GM12878 (cell line): ENCODE data around the gene ANAPC5. TPM values are rescaled to one million over a fixed set of nuclear protein-coding genes. Genes with fewer than 3 reads are reported as not detected.
A peak's percentile ranks its signal among the peaks of the same experiment; 100 is the strongest.

Source experiments
- ATAC-seq: fragments of 200-7000 bp; cut with Tn5 transposase; 3 replicates; pipeline ENCODE4 v1.9.1; 2020; ENCODE audit warnings: mild to moderate bottlenecking, moderate library complexity
- BruUV-seq: library from RNA; stranded (reverse); fragments of 400-500 nt; replicated peaks from 2 replicates; lab custom pipeline; 2021; lab: Mats Ljungman, UMichigan
- CTCF ChIA-PET: fragments of 300-600 bp; sonication (Branson Sonifier 250); formaldehyde crosslinking; extraction: SDS; loops from one replicate; lab custom pipeline; 2021; ENCODE audit warnings: inconsistent platforms; lab: Yijun Ruan, JAX
- POLR2A ChIA-PET: fragments of 350-600 bp; formaldehyde crosslinking; extraction: SDS; loops from one replicate; lab custom pipeline; 2021; ENCODE audit warnings: inconsistent platforms; lab: Charles Lee
- RAD21 ChIA-PET: fragments of 300-600 bp; sonication (Branson Sonifier 250); formaldehyde crosslinking; loops from one replicate; lab custom pipeline; 2023; ENCODE audit warnings: antibody characterized with exemption; ENCODE audit not compliant: unreplicated experiment; lab: Charles Lee
- SMC1A ChIA-PET: fragments of 300-600 bp; sonication (Branson Sonifier 250); formaldehyde crosslinking; loops from one replicate; lab custom pipeline; 2023; ENCODE audit not compliant: unreplicated experiment, uncharacterized antibody; lab: Charles Lee
- DNase-seq: peaks from one replicate; pipeline ENCODE4 v3.0.0-alpha.2; 2011; ENCODE audit warnings: low read depth, low spot score
- FAIRE-seq: peaks from 3 replicates; lab custom pipeline; 2011; peaks lifted over from hg19 to GRCh38; lab: Jason Lieb, UNC
- H2AFZ ChIP-seq: 2 replicates; pipeline ENCODE4 v1.6.0; 2011; ENCODE audit warnings: low read depth, low read length, control low read depth; ENCODE audit not compliant: control insufficient read depth
- H3K27ac ChIP-seq: 2 replicates; pipeline ENCODE4 v1.5.1; 2011; ENCODE audit warnings: control low read depth; ENCODE audit not compliant: control insufficient read depth, insufficient read depth
- H3K27me3 ChIP-seq, 2 experiments: replicated peaks in 1 of 2; 2 replicates each; pipeline versions ENCODE4 v1.6.0 to v1.6.1; 2011; ENCODE audit warnings: low read length in 1 of 2; ENCODE audit not compliant: control insufficient read depth in 2 of 2, insufficient read depth in 2 of 2
- H3K36me3 ChIP-seq, 2 experiments: 2 replicates each; pipeline ENCODE4 v1.5.1; 2011; ENCODE audit warnings: low read length in 1 of 2; ENCODE audit not compliant: control insufficient read depth in 2 of 2, insufficient read depth in 2 of 2
- H3K4me1 ChIP-seq: 2 replicates; pipeline ENCODE4 v1.6.1; 2011; ENCODE audit warnings: mild to moderate bottlenecking, low read length, moderate library complexity, mixed read lengths; ENCODE audit not compliant: control insufficient read depth, insufficient read depth
- H3K4me2 ChIP-seq: 2 replicates; pipeline ENCODE4 v1.6.0; 2011; ENCODE audit warnings: control low read depth; ENCODE audit not compliant: control insufficient read depth, insufficient read depth
- H3K4me3 ChIP-seq: fragments of 200-600 bp; sonication (generic); 2 replicates; pipeline ENCODE4 v1.5.1; 2016
- H3K79me2 ChIP-seq: 2 replicates; pipeline ENCODE4 v1.6.0; 2011; ENCODE audit warnings: low read length; ENCODE audit not compliant: control insufficient read depth, insufficient read depth
- H3K9ac ChIP-seq: 2 replicates; pipeline ENCODE4 v1.8.0; 2011; ENCODE audit warnings: low read length, control low read depth, mixed read lengths; ENCODE audit not compliant: control insufficient read depth, insufficient read depth
- H3K9me3 ChIP-seq: replicated peaks from 3 replicates; pipeline ENCODE4 v1.5.1; 2011; ENCODE audit warnings: mild to moderate bottlenecking, low read length; ENCODE audit not compliant: control insufficient read depth, insufficient read depth
- H4K20me1 ChIP-seq: 2 replicates; pipeline ENCODE4 v1.6.0; 2011; ENCODE audit not compliant: control insufficient read depth, insufficient read depth
- CBX3 ChIP-seq: fragments of 200-600 bp; sonication (generic); IDR thresholded peaks from 2 replicates; pipeline ENCODE4 v1.6.1; 2016; ENCODE audit warnings: low read depth, borderline replicate concordance
- HSF1 ChIP-seq: fragments of 150-350 bp; IDR thresholded peaks from 2 replicates; pipeline ENCODE4 v1.6.1; 2014; ENCODE audit warnings: mild to moderate bottlenecking, low read depth, low read length
- NR2C2 ChIP-seq: IDR thresholded peaks from 2 replicates; pipeline ENCODE4 v1.6.1; 2011; ENCODE audit warnings: borderline replicate concordance, low read depth; ENCODE audit not compliant: control insufficient read depth, insufficient read length
- PKNOX1 ChIP-seq: fragments of 450-650 bp; IDR thresholded peaks from 2 replicates; pipeline ENCODE4 v1.6.1; 2016; ENCODE audit warnings: mild to moderate bottlenecking
- POLR2AphosphoS5 ChIP-seq: IDR thresholded peaks from 2 replicates; pipeline ENCODE4 v1.6.1; 2011; ENCODE audit warnings: mild to moderate bottlenecking, low read length, inconsistent platforms
- PRDM15 ChIP-seq: fragments of 450-650 bp; formaldehyde crosslinking; IDR thresholded peaks from 2 replicates; pipeline ENCODE4 v1.4.0; 2020; ENCODE audit warnings: mild to moderate bottlenecking, moderate library complexity
- TARDBP ChIP-seq: IDR thresholded peaks from 2 replicates; pipeline ENCODE4 v1.6.1; 2016; ENCODE audit warnings: borderline replicate concordance
- TCF7 ChIP-seq: IDR thresholded peaks from 2 replicates; pipeline ENCODE4 v1.6.1; 2014; ENCODE audit warnings: antibody characterized with exemption, borderline replicate concordance
- ZNF384 ChIP-seq: IDR thresholded peaks from 2 replicates; pipeline ENCODE4 v1.6.1; 2012; ENCODE audit warnings: low read depth, mild to moderate bottlenecking, low read length, improper control_type of control experiment, borderline replicate concordance
- ZNF622 ChIP-seq: fragments of 450-650 bp; IDR thresholded peaks from 2 replicates; pipeline ENCODE4 v1.6.1; 2017; ENCODE audit warnings: mild to moderate bottlenecking, inconsistent platforms
- WGBS: methylation state at CpG from one replicate; pipeline ENCODE4 v1.1.6; 2016; ENCODE audit warnings: low lambda C conversion rate; ENCODE audit not compliant: insufficient replicate concordance, insufficient coverage; ENCODE audit errors: missing lambda C conversion rate; 5-methylcytosine and 5-hydroxymethylcytosine counted together
- in situ Hi-C: fragments of 300-500 bp; cut with MboI; formaldehyde crosslinking; loops from 9 replicates; pipeline ENCODE4 v1.14.3; 2018; ENCODE audit warnings: mixed read lengths
- intact Hi-C: fragments of 100-400 bp; cut with micrococcal nuclease; formaldehyde crosslinking; loops from one replicate; pipeline ENCODE4 v1.14.2; 2022; ENCODE audit not compliant: unreplicated experiment
- polyA plus RNA-seq, 11 experiments: library from polyadenylated mRNA; depleted of rRNA in 4 of 11; unstranded in 6 of 11; stranded (reverse) in 5 of 11; fragments of >200 nt; fragmentation: Nextera tagmentation in 4 of 11; fragmentation: Illumina TruSeq in 1 of 11; extraction: Ambion mirVana in 4 of 11; extraction: Trizol in 1 of 11; gene quantifications; 1 replicate in 1 of 11; 2 replicates in 10 of 11; pipeline versions ENCODE4 v1.2.1 to v1.2.3, GENCODE V29; 2011 to 2016; ENCODE audit warnings: inconsistent platforms in 2 of 11, missing spikeins in 2 of 11, low read depth in 1 of 11
- total RNA-seq, 4 experiments: library from RNA; depleted of rRNA in 3 of 4; stranded (reverse); fragments of >200 nt in 3 of 4; fragmentation: Illumina TruSeq in 1 of 4; extraction: Trizol in 1 of 4; gene quantifications; 2 replicates each; pipeline versions ENCODE4 v1.2.1 to v1.2.3, GENCODE V29; 2013 to 2021

The ANAPC5 gene
- total and polyA plus RNA-seq, 10 of the 15 experiments (the other 5 are each of a cell fraction or from before 2014, with no cell fraction given): 102 to 227 (median 166) TPM

GRCh38 chr12:121366063-121366459 is 13.8 kb upstream of the ANAPC5 start:
- Histone ChIP-seq H3K79me2 (no peaks in the 10 kb centered on the region), H3K4me3 (no peak overlapping the region), H4K20me1 (no peaks in the 10 kb centered on the region), H3K4me1 (no peaks in the 10 kb centered on the region), H3K27ac (no peak overlapping the region), H3K36me3 (no peaks in the 10 kb centered on the region), H3K9ac (no peak overlapping the region), H3K4me2 (no peak overlapping the region), H3K9me3 (no peaks in the 10 kb centered on the region), H3K27me3 (no peaks in the 10 kb centered on the region), H2AFZ (no peak overlapping the region)
- ChIA-PET RAD21 (no interaction called here), CTCF (interaction anchor here (0.6 kb wide), 1 partner anchor 30 kb away, joined by 3 read pairs; no protein-coding TSS in a partner anchor), POLR2A (interaction anchor here (0.5 to 1.0 kb wide), 2 partner anchors 10 to 151 kb away, joined by 3 read pairs; no protein-coding TSS in a partner anchor), SMC1A (no interaction called here)
- BruUV-seq: no TSS peak
- TF ChIP-seq PKNOX1 (no peak), CBX3 (no peak), POLR2AphosphoS5 (no peak), HSF1 (no peak), ZNF384 (no peak), PRDM15 (CRISPR knock-in tag) (no peak), NR2C2 (no peak), TCF7 (no peak), TARDBP (no peak), ZNF622 (no peak)
- intact Hi-C loops: no loop called here
- FAIRE-seq: peak; percentile 13
- no peak for ATAC-seq
- in situ Hi-C loops: no loop called here
- no peak for DNase-seq
- WGBS: 36% methylated on average over 4 of the region's 4 CpGs
